Activated B cell treated with CpG ODN at 0.5 μM for 24 hours (primary cell): ENCODE results near the gene VEPH1. TPM values are rescaled to one million over a fixed set of nuclear protein-coding genes. Genes with fewer than 3 reads are reported as not detected.

Experiments used
- ATAC-seq: fragments of 200-7000 bp; cut with Tn5 transposase; one replicate; pipeline ENCODE4 v1.10.0; 2021; ENCODE audit warnings: low read depth, mild to moderate bottlenecking, moderate library complexity
- CTCF ChIA-PET: fragments of 350-600 bp; sonication (Branson Sonifier 250); formaldehyde crosslinking; loops from one replicate; lab custom pipeline; 2021; ENCODE audit warnings: antibody characterized with exemption; lab: Charles Lee
- POLR2A ChIA-PET: fragments of 350-600 bp; sonication (Branson Sonifier 250); formaldehyde crosslinking; loops from one replicate; lab custom pipeline; 2021; ENCODE audit warnings: antibody characterized with exemption; lab: Charles Lee
- DNase-seq: peaks from one replicate; pipeline ENCODE4 v3.0.0; 2022
- H3K27ac Mint-ChIP-seq: one replicate; pipeline ENCODE4 v1.8.0; 2020; ENCODE audit warnings: mixed read lengths
- H3K27me3 Mint-ChIP-seq: one replicate; pipeline ENCODE4 v1.8.0; 2021; ENCODE audit warnings: mixed read lengths
- H3K36me3 Mint-ChIP-seq: one replicate; pipeline ENCODE4 v1.8.0; 2021; ENCODE audit warnings: low read depth, mixed read lengths
- H3K4me1 Mint-ChIP-seq: one replicate; pipeline ENCODE4 v1.8.0; 2021; ENCODE audit warnings: mixed read lengths
- H3K4me3 Mint-ChIP-seq: one replicate; pipeline ENCODE4 v1.8.0; 2020; ENCODE audit warnings: mild to moderate bottlenecking, mixed read lengths
- H3K9me3 Mint-ChIP-seq: one replicate; pipeline ENCODE4 v1.8.0; 2020; ENCODE audit warnings: mixed read lengths
- intact Hi-C: fragments of 100-400 bp; cut with micrococcal nuclease; formaldehyde crosslinking; loops from one replicate; pipeline ENCODE4 v1.15.1; 2024
- total RNA-seq: library from RNA; stranded (reverse); gene quantifications from 2 replicates; pipeline ENCODE4 v1.2.3, GENCODE V29; 2022
- TF ChIP-seq, protein P1 (sequence below): fragments of 200-600 bp; IDR thresholded peaks from one replicate; pipeline ENCODE4 v1.8.0; 2022; ENCODE audit warnings: antibody characterized with exemption, mild to moderate bottlenecking

VEPH1 gene
- total RNA-seq, 1 donor from 2014 or later = not detected

DNA sequence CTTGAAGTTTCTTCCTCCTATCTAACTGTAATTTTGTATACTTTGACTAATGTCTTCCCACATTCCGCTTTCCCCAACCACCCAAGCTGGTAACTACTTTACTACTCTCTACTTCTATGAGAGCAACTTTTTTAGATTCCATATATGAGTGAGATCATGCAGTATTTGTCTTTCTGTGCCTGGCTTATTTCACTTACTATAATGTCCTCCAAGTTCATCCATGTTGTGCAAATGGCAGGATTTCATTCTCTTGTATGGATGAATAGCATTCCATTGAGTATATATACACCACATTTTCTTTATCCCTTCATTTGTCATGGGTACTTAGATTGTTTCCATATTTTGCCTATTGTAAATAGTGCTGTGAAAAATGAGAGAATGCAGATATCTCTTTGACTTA is 264.8 kb downstream of the VEPH1 start:
- Mint-ChIP-seq H3K4me1 (peaks cover 2% of the 10 kb centered on the region), H3K4me3 (no peak overlapping the region), H3K36me3 (no peaks in the 10 kb centered on the region), H3K27me3 (no peaks in the 10 kb centered on the region), H3K27ac (no peak overlapping the region), H3K9me3 (no peaks in the 10 kb centered on the region)
- CTCF ChIA-PET = interaction anchor here (0.9 to 1.8 kb wide), 2 partner anchors 101 to 1228 kb away, joined by 3 to 8 read pairs; no protein-coding TSS in a partner anchor
- POLR2A ChIA-PET = interaction anchor here (1.7 kb wide), 1 partner anchor 78 kb away, joined by 9 read pairs; the partner anchor contains the start of gene CCNL1
- intact Hi-C loops = loop anchor here (2.0 to 5.0 kb wide), 2 partner anchors 34 to 151 kb away; no protein-coding TSS in a partner anchor
- DNase-seq (no peak), ATAC-seq (no peak)
- TF ChIP-seq, protein P1, sequence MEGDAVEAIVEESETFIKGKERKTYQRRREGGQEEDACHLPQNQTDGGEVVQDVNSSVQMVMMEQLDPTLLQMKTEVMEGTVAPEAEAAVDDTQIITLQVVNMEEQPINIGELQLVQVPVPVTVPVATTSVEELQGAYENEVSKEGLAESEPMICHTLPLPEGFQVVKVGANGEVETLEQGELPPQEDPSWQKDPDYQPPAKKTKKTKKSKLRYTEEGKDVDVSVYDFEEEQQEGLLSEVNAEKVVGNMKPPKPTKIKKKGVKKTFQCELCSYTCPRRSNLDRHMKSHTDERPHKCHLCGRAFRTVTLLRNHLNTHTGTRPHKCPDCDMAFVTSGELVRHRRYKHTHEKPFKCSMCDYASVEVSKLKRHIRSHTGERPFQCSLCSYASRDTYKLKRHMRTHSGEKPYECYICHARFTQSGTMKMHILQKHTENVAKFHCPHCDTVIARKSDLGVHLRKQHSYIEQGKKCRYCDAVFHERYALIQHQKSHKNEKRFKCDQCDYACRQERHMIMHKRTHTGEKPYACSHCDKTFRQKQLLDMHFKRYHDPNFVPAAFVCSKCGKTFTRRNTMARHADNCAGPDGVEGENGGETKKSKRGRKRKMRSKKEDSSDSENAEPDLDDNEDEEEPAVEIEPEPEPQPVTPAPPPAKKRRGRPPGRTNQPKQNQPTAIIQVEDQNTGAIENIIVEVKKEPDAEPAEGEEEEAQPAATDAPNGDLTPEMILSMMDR = no peak

DNA sequence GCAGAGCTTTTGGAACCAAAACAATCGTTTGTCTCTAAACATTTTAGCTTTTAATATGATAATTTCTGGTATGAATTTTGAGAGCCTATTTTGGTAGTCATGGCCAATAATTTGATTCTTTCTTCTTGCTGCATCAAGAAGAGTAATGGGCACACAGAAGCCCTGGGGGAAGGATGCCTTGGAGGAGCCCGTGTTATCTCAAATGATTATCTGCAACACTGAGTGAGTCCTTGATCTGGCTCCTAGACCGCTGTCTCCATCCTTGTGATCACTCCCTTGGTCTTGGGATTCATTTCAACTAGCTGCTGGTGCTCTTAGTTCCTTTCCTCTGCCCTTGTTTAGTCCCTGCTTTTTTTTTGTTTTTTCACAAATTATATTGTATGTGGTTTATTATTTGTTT is 265.3 kb downstream of the VEPH1 start:
- no peak overlapping the region for H3K4me3 Mint-ChIP-seq
- TF ChIP-seq, protein P1 = no peak
- peaks cover 2% of the 10 kb centered on the region for H3K4me1 Mint-ChIP-seq
- no peak for ATAC-seq
- no peaks in the 10 kb centered on the region for H3K27me3 Mint-ChIP-seq
- ChIA-PET POLR2A (interaction anchor here (1.7 kb wide), 1 partner anchor 78 kb away, joined by 9 read pairs; the partner anchor contains the start of gene CCNL1), CTCF (interaction anchor here (0.9 to 1.8 kb wide), 2 partner anchors 101 to 1227 kb away, joined by 3 to 8 read pairs; no protein-coding TSS in a partner anchor)
- no peak overlapping the region for H3K27ac Mint-ChIP-seq
- no peak for DNase-seq
- H3K36me3 Mint-ChIP-seq = no peaks in the 10 kb centered on the region
- H3K9me3 Mint-ChIP-seq = no peaks in the 10 kb centered on the region
- intact Hi-C loops = loop anchor here (2.0 to 5.0 kb wide), 2 partner anchors 33 to 151 kb away; no protein-coding TSS in a partner anchor

DNA sequence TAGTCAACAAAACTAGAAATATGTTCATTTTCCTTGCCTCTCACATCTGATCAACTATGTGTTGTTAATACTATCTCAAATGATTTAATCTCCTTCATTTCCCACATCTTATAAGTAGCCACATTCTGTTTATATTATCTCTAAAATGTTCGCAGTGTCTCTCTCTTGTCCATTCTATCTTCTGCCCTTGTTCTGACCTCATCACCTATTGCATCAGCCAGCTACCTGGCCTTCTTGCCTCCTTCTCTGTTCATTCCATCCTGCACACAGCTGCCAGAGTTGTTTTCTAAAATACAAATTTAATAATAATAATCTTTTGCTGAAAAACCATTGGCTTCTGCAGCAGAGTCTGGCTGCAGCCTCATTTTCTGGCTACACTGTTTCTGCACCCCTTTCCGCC is 267.9 kb downstream of the VEPH1 start:
- no peak overlapping the region for H3K27ac Mint-ChIP-seq
- ChIA-PET POLR2A (no interaction called here), CTCF (no interaction called here)
- H3K36me3 Mint-ChIP-seq = no peaks in the 10 kb centered on the region
- intact Hi-C loops = loop anchor here (5.0 kb wide), 1 partner anchor 148 kb away; no protein-coding TSS in a partner anchor
- H3K4me3 Mint-ChIP-seq = no peak overlapping the region
- H3K27me3 Mint-ChIP-seq = no peaks in the 10 kb centered on the region
- no peaks in the 10 kb centered on the region for H3K9me3 Mint-ChIP-seq
- TF ChIP-seq, protein P1 = no peak
- DNase-seq (no peak), ATAC-seq (no peak)
- peaks cover 2% of the 10 kb centered on the region for H3K4me1 Mint-ChIP-seq

DNA sequence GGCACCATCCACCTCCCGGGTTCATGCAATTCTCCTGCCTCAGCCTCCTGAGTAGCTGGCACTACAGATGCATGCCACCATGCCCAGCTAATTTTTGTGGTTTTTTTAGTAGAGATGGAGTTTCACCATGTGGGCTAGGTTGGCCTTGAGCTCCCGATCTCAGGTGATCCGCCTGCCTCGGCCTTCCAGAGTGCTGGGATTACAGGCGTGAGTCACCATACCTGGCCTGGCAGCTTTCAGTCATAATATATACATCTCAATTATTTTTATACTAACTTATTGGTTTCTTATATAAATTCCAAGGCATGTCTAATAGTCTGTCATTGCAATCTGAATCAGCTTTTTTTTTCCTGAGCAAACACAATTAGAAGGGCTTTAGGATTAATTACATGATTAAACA is 269.3 kb downstream of the VEPH1 start:
- Mint-ChIP-seq H3K4me3 (no peak overlapping the region), H3K4me1 (peaks cover under 1% of the 10 kb centered on the region), H3K27ac (no peak overlapping the region), H3K36me3 (no peaks in the 10 kb centered on the region), H3K9me3 (no peaks in the 10 kb centered on the region), H3K27me3 (no peaks in the 10 kb centered on the region)
- intact Hi-C loops = no loop called here
- ATAC-seq = no peak
- TF ChIP-seq, protein P1 = no peak
- ChIA-PET POLR2A (no interaction called here), CTCF (no interaction called here)
- DNase-seq = no peak

DNA sequence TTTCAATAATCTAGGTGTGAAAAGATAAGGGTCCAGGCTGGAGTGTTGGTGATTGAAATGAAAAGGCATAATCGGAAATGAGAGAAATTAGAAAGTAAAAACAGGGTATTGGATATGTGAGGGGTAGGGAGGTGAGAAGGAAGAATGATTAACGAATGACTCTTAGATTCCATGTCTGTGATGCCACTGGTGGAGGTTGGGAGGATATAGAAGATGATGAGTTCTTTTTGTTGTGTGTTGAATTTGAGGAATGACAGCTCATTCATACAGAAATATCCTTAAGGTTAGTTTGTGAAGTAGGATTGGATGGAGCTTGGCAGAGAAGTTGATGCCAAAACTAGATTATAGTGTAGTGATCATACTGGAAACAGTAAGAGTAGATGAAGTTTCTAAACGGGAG is 271.1 kb downstream of the VEPH1 start:
- intact Hi-C loops = no loop called here
- Mint-ChIP-seq H3K4me3 (no peak overlapping the region), H3K9me3 (no peaks in the 10 kb centered on the region), H3K27me3 (no peaks in the 10 kb centered on the region), H3K36me3 (no peaks in the 10 kb centered on the region), H3K4me1 (no peaks in the 10 kb centered on the region), H3K27ac (no peak overlapping the region)
- CTCF ChIA-PET = interaction anchor here (1.0 kb wide), 1 partner anchor 30 kb away, joined by 3 read pairs; no protein-coding TSS in a partner anchor
- POLR2A ChIA-PET = interaction anchor here (0.7 kb wide), 1 partner anchor 1426 kb away, joined by 4 read pairs; the partner anchor contains the start of gene C3orf33
- ATAC-seq (no peak), DNase-seq (no peak)
- TF ChIP-seq, protein P1 = no peak
